ENCODE data around the gene SRGAP1.

DNA sequence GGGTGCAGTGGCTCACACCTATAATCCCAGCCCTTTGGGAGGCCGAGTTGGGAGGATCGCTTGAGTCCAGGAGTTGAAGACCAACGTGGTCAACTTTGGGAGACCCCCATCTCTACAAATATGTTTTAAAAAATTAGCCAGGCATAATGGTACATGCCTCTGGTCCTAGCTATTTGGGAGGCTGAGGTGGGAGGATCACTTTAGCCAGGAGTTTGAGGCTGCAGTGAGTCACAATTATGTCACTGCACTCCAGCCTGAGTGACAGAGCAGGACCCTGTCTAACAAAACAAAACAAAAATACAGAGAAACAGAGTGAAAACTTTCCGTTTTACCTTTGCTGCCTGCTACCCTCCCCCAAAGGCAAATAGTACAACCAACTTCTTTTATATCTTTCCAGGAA lies 60.2 kb downstream of the SRGAP1 start:
- TF ChIP-seq CTCF (IDR thresholded peaks at IDR 0.05; ENCODE audit: insufficient read depth, low read length), result no peak
- no peak for TF ChIP-seq POLR2AphosphoS5 (IDR thresholded peaks at IDR 0.05; ENCODE audit: low read depth)

All from HL-60 (cell line).